Measurements from ENCODE around the gene BAIAP2L2.
"Not testable (repeated sequence)": the region's sequence is repeated elsewhere in the genome, so short reads cannot be mapped to it uniquely, and the experiment has no call there.

BAIAP2L2 gene, protein sequence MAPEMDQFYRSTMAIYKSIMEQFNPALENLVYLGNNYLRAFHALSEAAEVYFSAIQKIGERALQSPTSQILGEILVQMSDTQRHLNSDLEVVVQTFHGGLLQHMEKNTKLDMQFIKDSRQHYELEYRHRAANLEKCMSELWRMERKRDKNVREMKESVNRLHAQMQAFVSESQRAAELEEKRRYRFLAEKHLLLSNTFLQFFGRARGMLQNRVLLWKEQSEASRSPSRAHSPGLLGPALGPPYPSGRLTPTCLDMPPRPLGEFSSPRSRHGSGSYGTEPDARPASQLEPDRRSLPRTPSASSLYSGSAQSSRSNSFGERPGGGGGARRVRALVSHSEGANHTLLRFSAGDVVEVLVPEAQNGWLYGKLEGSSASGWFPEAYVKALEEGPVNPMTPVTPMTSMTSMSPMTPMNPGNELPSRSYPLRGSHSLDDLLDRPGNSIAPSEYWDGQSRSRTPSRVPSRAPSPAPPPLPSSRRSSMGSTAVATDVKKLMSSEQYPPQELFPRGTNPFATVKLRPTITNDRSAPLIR

DNA sequence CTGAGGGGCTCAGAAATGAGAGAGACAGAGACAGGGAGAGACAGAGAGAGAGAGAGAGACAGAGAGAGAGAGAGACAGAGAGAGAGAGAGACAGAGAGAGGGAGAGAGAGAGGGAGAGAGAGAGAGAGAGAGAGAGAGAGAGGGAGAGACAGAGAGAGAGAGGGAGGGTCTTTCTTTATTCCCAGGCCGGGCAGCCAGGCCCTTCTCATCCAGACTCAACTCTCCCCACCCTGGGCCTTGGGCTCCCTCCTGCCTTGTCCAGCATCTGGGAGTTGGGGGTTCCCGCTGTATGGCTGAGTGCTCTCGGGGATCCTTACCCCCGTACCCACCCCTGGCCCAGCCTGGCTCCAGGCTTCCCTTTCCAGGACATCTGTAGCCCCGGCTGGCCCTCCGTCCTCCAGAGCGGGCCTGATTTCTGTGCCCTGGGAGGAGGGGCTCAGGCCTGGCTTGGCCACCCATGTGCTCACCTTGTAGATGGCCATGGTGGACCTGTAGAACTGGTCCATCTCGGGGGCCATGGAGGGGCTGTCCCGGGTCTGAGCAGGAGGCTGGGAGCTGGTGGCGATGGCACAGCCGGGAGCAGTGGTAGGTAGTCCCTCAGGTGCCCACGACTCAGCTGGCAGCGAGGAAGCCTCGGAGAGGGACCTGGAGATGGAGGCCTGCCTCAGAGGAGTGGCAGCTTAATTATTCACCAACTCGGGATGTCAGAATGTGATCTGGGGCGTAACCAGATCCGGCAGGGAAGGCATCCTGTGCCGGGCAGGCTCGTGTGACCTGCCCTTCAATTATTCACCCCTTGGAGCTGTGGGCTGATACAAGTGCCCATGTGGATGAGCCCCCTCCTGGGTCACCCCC is at the start of gene BAIAP2L2:
BAIAP2L2 (minus strand) TSS at position 677 of the 855 bp plus-strand sequence; CDS start at position 518, 159 bp downstream.
- DNase-seq (ENCODE audit: low spot score) = no peak

DNA sequence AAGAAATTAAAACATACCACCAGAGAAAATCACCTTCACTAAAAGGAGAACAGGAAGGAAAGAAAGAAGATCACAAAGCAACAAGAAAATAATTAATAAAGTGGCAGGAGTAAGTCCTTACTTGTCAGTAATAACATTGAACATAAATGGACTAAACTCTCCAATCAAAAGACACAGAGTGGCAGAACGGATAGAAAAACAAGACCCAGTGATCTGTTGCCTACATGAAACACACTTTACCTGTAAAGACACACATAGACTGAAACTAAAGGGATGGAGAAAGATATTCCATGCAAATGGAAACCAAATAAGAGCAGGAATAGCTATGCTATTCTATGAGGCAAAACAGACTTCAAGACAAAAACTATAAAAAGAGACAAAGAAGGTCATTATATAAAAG is 45.2 kb upstream of the BAIAP2L2 start:
- no peak for DNase-seq (ENCODE audit: low spot score)

DNA sequence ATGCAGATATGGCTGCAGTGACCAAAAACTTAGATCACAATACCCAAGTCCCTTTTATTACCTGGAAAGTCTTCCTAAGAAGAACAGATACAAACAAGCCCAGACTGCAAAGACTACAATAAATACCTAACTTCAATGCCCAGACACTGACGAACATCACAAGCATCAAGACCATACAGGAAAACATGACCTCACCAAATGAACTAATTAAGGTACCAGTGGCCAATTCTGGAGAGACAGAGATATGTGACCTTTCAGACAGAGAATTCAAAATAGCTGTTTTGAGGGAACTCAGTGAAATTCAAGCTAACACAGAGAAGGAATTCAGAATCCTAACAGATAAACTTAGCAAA is 44.1 kb upstream of the BAIAP2L2 start:
- not testable (repeated sequence) for DNase-seq (ENCODE audit: low spot score)

DNA sequence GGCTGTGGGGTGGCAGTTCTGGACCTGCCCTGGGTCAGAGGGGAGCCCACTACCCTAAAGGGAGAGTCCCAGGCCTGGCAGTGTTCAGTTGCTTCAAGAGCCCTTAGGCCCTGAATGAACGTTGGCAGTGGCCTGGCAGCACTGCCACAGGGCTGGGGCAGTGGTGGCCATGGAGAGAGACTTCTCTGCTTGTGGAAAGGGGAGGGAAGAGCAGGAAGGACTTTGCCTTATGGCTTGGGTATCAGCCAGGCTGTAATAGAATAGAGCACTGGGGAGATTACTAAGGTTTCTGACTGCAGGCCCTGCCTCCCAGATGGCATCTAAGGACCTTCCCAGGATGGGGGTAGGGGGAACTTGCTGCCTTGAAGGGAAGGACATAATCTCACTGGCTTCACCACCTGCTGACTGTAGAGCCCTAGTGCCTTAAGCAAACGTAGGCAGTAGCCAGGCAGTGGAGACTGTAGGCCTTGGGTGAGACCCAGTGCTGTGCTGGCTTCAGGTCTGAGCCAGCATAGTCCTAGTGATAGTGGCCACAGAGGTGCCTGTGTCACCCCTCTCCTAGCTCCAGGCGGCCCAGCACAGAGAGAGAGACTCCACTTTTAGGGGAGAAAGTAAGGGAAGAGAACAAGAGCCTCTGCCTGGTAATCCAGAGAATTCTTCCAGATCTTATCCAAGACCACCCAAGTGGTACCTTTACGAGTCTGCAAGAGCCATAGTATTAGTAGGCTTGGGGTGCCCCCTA is 43.5 kb upstream of the BAIAP2L2 start:
- DNase-seq (ENCODE audit: low spot score) = no peak

DNA sequence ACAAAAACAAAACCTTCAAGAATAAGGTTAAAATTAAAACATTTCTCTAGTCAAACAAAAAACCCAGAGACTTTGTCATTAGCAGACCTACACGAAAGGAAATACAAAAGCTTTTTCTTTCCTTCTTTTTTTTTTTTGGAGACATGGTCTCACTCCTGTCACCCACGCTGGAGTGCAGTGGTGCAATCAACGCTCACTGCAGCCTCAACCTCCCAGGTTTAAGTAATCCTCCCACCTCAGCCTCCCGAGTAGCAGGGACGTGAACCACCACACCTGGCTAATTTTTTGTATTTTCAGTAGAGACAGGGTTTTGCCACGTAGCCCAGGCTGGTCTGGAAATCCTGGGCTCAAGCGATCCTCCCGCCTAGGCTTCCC is 40.6 kb upstream of the BAIAP2L2 start:
- no peak for DNase-seq (ENCODE audit: low spot score)

DNA sequence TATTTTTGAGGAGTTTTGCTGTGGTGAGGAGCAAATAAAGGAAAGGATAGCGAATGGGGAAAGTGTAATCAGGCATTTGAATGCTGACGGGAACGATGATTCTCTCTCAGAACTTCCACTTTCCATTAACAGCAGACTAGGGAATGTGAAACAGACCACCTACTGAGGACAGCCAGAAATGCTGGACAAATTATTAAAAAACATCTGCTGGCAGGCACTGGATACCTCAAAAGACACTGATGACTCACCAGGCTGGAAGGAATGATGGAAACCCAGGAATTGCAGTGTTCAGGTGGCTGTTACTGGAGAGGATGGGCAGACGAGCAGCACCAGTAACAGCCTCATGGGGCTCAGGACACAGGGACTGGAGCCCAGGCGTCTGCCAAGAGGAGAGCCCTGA is 37.8 kb upstream of the BAIAP2L2 start:
- DNase-seq (ENCODE audit: low spot score) = no peak

DNA sequence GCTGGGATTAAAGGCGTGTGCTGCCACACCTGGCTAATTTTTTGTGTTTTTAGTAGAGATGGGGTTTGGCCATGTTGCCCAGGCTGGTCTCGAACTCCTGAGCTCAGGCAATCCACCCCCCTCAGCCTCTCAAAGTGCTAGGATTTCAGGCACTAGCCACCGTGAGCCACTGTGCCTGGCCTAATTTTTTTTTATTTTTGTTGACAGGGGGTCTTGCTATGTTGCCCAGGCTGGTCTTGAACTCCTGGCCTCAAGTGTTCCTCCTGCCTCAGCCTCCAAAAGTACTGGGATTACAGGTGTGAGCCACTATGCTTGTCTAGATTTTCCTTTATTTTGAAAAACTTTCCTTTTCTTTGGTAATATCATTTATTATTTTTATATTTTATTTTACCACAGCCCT is 35.7 kb upstream of the BAIAP2L2 start:
- DNase-seq (ENCODE audit: low spot score) = not testable (repeated sequence)

DNA sequence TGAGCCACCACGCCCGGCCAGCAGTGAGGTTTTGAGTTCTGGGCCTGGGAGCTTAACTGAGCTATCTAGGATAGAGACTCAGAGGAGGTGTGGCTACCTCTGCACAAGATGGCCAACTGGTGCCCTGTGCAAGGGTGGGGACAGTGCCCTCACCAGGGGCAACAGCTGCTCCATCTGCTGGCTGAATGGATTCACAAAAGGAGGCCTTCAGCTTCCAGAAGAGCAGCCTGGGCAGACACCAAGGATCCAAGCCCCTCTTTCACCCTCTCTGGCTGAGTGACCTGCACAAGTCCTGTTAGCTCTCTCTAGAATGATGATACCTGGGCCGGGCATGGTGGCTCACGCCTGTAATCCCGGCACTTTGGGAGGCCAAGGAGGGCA is 33.5 kb upstream of the BAIAP2L2 start:
- peak; percentile 23 for DNase-seq (ENCODE audit: low spot score)

DNA sequence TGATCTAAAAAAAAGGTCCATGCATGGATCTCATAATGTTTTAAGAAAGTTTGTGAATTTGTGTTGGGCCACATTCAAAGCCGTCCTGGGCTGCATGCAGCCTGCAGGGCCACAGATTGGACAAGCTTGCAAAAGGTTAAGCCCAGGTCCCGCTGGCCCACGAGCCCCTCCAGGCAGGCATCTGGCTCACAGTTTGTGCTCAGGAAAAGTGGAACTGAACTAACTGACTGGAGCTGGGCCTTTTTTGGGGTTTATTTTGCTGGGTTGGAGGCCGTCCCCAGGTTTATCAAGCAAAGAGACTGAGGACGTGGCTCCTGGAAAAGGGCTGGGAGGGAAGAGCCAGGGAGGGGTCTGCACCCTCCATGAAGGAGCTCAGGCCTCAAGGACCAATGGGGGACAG is 32.1 kb upstream of the BAIAP2L2 start:
- no peak for DNase-seq (ENCODE audit: low spot score)

DNA sequence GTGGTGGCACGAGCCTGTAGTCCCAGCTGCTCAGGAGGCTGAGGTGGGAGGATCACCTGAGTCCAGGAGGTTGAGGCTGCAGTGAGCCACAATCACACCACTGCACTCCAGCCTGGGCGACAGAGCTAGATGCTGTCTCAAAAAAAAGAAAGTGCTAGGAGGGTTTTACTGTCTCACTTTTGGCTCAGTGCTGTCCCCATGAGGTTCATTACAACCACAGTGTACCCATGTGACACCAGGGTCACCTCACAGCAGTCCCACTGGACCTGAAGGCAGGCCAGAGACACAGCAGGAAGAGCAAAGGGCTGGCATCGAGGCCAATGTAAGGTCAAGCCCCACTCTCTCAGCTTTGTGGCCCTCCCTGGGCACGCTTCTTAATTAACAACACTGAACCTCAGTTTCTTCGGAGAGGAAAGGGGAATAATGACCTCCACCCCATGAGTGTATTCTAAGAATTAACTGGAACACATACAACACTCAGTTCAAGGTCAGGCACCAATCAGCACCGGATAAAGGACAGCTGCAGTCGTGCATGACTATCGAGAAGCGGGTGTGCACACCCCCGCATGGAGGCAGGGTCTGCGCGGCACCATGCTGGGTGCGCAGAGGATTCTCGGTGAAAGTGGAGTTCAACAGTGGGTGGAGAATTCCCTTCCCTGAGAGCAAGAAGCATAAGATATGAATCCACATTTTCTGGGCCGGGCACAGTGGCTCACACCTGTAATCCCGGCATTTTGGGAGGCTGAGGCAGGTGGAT is 30.9 kb upstream of the BAIAP2L2 start:
- no peak for DNase-seq (ENCODE audit: low spot score)

DNA sequence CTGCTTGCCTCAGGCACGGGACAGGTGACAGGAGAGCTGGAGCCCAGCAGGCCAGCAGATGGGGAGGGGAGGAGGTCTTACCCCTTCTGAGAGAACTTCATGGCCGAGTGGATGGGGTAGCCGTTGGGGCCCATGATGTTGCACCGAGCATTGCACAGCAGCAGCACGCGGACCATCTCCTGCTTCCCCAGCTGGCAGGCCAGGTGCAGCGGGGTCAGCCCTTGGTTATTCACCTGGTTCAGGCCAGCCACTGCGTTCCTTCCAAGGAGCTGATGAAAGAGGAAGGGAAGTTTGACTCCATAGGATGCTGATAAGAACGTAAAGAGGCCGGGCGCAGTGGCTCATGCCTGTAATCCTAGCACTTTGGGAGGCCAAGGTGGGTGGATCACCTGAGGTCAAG is 29.4 kb upstream of the BAIAP2L2 start:
- DNase-seq (ENCODE audit: low spot score) = no peak

DNA sequence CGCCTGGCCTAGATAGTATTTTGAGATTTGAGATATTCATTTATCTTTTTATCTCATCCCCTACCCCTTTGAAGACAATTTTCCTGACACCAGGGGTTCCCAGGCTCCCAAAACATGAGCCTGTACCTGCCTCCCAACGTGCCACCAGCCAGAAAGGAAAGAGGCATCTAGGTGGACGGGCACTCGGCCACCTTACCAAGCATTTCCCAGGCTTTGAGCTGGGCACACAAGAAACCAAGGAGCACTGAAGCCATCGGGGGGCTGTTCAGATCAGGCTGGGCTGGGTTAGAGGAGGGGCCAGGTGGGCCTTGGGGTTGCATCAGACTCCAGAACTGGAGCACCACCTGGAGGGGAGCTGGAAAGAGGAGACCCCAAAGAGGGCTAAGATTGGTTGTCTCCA is 28.5 kb upstream of the BAIAP2L2 start:
- DNase-seq (ENCODE audit: low spot score) = no peak

DNA sequence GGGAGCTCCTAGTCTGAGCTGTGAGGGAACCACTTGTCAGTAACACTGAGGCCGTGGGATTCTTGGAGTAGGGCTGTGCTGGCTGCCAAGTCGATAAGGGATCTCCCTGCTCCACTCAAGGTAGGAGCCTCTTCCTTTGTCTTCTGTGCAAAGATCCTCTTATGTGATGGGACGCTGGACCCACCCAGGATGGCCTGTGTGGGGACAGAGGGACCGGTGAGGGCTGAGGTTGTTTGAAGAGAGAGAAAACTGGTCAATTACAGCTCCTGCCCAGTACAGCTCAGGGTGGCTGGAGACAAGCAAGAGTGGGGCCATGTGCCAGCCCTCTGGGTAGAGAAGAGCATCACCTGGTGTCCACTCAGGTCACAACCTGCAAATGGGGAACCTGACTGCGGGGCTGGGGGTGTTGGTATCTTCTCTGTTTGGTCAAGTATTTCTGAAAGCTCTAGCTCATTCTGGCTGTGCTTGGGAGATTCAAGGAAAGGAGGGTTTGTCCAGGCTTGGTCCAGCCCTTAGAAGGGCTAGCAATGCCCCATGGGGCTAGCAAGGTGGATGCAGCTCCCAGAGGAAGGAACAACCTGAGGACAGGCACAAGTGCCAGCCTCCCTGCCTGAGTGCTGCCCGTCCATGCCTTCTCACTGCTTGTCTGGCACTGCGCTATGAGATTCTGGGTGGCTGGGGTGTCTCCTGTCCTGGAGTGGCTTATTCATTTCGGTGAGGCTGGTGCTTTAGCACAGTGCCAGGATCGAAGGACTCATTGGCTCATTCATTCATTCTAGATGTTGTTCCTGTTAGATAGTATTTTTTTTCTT is 27.6 kb upstream of the BAIAP2L2 start:
- no peak for DNase-seq (ENCODE audit: low spot score)

DNA sequence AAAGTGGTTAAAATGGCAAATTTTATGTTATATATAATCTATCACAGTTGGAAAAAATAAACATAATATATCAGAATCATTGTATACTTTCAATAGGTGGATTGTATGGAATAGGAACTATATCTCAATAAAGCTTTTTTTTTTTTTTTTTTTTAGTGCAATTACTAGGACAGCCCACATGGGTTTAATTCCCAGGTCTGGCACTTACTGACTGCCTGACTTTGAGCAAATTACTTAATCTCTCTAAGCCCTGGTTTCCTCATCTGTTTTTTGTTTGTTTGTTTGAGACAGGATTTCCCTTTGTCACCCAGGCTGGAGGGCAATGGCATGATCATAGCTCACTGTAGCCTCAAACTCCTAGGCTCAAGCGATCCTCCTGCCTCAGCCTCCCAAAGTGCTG is 26.1 kb upstream of the BAIAP2L2 start:
- DNase-seq (ENCODE audit: low spot score) = no peak

DNA sequence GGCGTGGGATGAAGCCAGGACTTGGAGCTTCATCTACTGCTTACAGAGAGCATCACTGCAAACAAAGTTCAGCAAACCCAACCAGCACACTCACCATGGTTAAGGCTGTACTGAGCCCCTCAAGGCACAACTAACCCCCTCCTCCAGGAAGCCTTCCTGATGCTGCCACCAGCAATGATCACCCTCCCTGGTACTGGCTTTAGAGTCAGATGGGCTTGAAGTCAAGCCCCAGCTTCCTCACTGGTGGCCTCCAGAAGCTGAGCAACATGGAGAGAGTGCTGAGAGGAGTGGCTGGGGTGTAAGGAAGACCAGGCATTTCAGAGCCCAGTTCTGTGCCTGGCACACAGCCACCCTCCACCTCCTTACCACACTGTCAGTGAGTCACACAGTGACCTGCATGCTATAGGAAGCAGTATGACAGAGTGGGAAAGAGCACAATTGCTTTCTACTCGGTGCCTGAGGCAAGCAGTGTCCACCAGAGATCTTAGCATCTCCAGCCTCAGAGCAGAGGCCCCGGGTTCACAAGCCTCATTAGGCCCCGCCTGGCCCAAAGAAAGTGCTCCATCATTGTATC is 24.7 kb upstream of the BAIAP2L2 start:
- no peak for DNase-seq (ENCODE audit: low spot score)

DNA sequence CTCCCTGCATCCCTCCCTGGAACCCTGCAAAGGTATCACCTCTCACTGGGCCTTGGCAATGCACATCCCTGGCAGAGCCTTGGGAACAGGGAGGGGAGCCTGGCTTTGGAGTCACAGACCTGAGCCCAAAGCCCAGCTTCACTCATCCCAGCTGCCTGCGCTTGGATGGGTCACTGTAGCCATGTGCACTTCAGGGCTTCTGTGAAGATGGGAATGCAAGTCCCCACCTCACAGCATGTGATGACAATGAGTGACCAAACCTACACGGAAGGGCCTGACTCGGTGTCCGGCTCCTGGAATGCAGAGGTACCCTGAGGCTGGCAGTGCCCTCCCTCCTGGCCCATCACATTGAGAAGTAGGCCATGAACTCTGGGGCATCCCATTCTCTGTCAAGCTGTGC is 22.8 kb upstream of the BAIAP2L2 start:
- no peak for DNase-seq (ENCODE audit: low spot score)

DNA sequence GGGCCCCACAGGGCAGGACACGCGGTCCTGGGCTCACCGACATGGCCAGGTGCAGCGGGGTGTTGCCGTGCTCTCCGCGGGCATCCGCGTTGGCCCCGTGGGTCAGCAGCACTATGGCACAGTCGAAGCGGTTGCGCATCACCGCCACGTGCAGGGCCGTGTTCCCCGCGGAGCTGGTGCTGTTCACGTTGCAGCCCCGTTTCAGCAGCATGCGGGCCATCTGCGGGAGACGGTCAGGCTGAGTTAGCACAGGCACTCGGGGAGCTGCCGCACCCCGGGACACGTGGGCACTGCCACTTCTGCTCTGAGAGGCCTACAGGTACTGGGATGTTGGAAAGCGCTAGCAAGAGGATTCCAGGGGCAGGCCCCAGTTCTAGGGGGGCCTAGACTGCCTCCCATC is 22.3 kb upstream of the BAIAP2L2 start:
- DNase-seq (ENCODE audit: low spot score) = no peak

DNA sequence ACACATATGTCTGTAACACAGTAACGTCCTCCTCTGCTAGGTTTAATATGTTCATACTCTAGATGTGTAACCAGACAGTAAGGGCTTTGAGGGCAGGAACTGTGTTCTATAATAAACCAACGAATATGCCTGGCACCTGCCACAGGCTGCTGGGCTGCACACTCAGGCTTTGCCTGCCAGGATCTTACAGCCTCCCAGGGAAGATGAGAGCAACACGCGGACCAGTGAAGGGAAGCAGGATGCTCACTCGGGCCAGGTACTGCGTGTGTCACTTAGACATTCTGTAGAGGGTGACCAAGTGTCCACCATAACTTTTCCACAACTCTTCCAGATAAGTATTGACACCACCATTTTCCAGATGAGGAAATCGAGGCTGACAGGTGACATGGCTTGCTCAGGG is 21.7 kb upstream of the BAIAP2L2 start:
- no peak for DNase-seq (ENCODE audit: low spot score)

DNA sequence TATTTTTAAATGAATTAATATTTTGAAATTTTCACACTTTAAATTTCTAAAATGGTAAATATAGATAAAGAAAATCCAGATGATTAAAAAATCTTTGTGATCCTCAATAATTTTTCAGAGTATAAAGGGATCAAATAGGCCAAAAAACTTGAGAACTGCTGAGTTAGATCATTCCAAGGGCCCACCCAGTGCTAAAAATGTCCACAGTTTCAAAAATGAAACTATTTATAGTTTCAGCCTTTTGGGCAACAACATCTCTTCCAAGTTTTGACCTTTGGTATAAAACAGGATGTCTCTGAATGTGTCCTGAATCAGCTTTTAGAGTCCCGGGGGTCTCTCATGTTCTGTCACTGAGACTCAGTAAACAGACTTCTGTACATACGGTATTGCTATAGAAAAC is 20.9 kb upstream of the BAIAP2L2 start:
- DNase-seq (ENCODE audit: low spot score) = no peak

DNA sequence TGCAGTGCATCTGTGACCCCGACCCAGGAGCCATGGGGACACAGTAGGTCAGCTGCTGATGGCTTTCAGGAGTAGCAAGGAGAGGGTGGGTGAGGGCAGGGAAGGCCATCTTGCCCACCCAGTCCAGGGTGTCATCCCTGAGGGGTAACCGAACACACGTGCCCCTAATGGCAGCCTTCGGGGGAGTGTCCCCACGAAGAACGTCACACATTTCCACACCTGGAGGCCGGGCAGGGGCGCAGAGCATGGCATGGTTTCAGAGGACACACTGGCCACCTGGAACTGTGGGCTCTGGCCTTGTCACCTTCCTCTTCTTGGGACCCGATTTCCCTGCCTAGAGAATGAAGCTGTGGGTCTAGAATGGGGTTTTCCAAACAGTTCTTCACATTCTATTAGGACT is 19.4 kb upstream of the BAIAP2L2 start:
- DNase-seq (ENCODE audit: low spot score) = no peak

DNA sequence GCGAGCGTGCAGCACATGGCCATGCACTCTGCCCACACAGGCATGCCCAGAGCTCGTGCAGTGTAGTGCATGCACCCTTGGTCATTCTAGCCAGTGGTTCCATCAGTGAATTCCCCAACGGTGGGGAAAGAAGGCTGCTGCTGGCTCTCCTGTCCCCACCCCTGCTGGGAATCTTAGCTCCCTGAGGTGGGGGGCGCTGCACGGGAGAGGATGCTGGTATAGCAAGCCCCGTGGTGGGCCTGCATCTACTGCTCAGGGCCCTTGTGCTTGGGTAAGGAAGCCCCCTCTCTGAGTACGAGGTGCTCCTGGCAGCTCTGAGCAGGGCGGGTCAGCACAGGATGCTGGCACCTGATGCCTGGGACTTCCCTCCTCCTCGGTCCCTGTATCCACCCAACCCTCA is 18.5 kb upstream of the BAIAP2L2 start:
- no peak for DNase-seq (ENCODE audit: low spot score)

All from cerebellar cortex (tissue), 1 donor.